ENCODE data around the gene USP32.

Gene USP32

GRCh38 chr17:60129164-60129563 lies 262.8 kb downstream of the USP32 start:
- no peak for DNase-seq (ENCODE audit: low spot score)

All from CD4-positive, alpha-beta T cell treated with Interleukin-2 at 100 ng/mL for 4 hours (primary cell).